Stomach smooth muscle (tissue), 2 donors: ENCODE results near the gene NLRP6.
"Not testable (repeated sequence)": the region's sequence is repeated elsewhere in the genome, so short reads cannot be mapped to it uniquely, and the experiment has no call there.

Source experiments
- H3K27ac ChIP-seq: one replicate; pipeline ENCODE4 v1.7.0; 2013; ENCODE audit warnings: mild to moderate bottlenecking, low read length, inconsistent platforms
- H3K27me3 ChIP-seq, 2 donors: one replicate each; pipeline ENCODE4 v1.7.0; 2013; ENCODE audit warnings: low read length in 2 of 2; ENCODE audit not compliant: insufficient read depth in 2 of 2, control insufficient read depth in 1 of 2
- H3K36me3 ChIP-seq, 2 donors: one replicate each; pipeline ENCODE4 v1.7.0; 2013; ENCODE audit warnings: low read length in 2 of 2; ENCODE audit not compliant: control insufficient read depth in 2 of 2, insufficient read depth in 2 of 2
- H3K4me1 ChIP-seq: one replicate; pipeline ENCODE4 v1.7.0; 2013; ENCODE audit warnings: low read length; ENCODE audit not compliant: control insufficient read depth, insufficient read depth
- H3K4me3 ChIP-seq, 2 donors: one replicate each; pipeline ENCODE4 v1.7.0; 2013; ENCODE audit warnings: low read length in 2 of 2
- H3K9ac ChIP-seq, 2 donors: one replicate each; pipeline ENCODE4 v1.7.0; 2013; ENCODE audit warnings: low read length in 2 of 2, mild to moderate bottlenecking in 1 of 2
- H3K9me3 ChIP-seq, 2 donors: one replicate each; pipeline ENCODE4 v1.7.0; 2013; ENCODE audit warnings: low read length in 2 of 2; ENCODE audit not compliant: control insufficient read depth in 2 of 2
- donor health status: healthy.
- donor health status: Pancreatic carcinoma.

NLRP6 gene

DNA sequence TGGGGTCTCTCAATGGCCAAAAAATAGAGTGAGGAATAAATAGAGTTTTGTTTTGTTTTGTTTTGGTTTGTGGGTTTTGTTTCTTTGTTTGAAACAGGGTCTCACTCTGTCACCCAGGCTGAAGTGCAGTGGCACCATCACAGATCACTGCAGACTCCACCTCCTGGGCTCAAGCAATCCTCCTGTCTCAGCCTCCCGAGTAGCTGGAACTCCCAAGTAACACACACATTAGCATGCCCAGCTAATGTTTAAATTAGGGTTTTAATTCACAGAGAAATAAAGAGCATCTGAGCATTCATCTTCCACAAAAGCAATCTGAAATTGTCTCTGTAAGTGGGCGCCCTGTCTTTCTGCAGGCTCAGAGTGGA, 51.7 kb downstream of the NLRP6 start:
- H3K27ac ChIP-seq = no peak overlapping the region
- H3K36me3 ChIP-seq = no peaks in the 10 kb centered on the region
- H3K27me3 ChIP-seq = no peaks in the 10 kb centered on the region
- H3K9ac ChIP-seq = no peak overlapping the region
- H3K4me1 ChIP-seq = peaks cover 29% of the 10 kb centered on the region
- no peak overlapping the region for H3K4me3 ChIP-seq
- H3K9me3 ChIP-seq = no peaks in the 10 kb centered on the region

DNA sequence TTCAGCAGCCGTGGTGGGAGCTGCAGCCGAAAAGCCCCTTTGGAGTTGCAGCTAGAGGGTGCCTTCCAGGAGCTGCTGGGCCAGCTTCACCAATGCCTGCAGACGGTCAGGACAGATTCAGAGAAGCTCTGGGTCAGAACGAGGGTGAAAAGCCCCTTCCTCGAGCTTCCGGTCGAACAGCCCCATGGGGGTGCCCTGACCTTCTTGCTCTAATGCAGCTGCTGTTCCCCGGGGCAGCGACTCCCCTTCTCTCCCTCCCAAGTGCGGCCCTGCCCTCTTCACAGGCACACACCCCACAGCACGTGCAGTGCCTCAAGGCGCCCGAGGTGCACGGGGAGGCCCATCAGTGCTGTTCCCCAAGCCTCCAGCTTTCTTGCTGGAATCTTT, 52.1 kb downstream of the NLRP6 start:
- Histone ChIP-seq H3K9me3 (no peaks in the 10 kb centered on the region), H3K27ac (no peak overlapping the region), H3K27me3 (no peaks in the 10 kb centered on the region), H3K9ac (no peak overlapping the region), H3K4me3 (no peak overlapping the region), H3K4me1 (peaks cover 28% of the 10 kb centered on the region), H3K36me3 (no peaks in the 10 kb centered on the region)

DNA sequence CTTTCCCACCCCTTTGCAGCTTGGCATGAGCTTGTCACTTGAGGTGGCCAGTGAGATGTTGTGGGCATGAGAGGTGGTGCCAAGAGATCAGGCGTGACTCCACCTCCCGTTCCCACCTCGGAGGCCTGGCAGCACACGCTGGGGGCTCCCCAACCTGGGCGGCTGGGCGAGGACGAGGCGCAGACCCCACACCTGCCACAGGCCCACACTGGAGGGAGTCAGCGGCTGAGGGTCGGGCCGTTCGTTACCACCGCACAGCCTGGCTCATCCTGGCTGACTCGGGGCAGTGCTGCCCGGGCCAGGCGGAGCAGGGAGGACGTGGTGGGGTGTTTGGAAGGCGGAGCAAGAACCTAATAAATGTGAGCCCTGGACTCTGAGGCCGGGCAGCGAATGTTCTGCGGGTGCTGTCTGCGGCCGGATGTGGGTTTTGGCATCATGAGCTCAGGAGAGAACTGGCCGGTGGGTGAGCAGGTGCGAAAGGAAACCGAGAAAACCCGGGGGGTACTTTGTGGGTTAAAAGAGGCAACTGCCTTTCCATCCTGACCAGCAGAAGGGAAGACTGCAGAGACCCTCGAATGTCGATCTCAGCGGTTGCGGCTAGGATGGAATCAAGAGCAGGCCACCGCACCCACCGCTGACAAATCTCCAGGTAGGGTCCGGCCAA, 52.6 kb downstream of the NLRP6 start:
- no peaks in the 10 kb centered on the region for H3K27me3 ChIP-seq
- H3K9ac ChIP-seq = no peak overlapping the region
- H3K27ac ChIP-seq = no peak overlapping the region
- no peaks in the 10 kb centered on the region for H3K9me3 ChIP-seq
- H3K4me1 ChIP-seq = peaks cover 28% of the 10 kb centered on the region
- H3K4me3 ChIP-seq = no peak overlapping the region
- H3K36me3 ChIP-seq = no peaks in the 10 kb centered on the region

DNA sequence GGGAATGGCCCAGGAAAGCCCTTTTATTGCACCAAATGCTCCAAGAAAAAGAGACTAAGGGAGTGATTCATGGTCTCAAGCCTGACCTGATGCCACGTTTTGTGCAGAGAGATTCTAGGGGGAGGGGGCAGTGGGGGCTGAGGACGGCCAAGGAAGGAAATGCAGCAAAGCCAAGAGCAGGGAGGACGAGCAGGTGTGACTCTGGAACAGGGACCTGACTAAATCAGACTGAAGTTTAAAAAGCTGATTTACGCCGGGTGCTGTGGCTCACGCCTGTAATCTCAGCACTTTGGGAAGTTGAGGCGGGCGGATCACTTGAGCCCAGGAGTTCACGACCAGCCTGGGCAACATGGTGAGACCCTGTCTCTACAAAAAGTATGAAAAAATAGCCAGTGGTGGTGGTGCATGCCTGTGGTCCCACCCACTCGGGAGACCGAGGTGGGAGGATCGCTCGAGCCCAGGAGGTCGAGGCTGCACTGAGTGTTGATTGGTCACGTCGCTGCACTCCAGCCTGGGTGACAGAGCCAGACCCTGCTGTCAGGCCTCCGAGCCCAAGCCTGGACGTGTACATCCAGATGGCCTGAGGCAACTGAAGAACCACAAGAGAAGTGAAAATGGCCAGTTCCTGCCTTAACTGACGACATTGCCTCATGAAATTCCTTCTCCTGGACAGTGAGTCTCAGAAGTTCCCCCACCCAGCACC, 53.3 kb downstream of the NLRP6 start:
- Histone ChIP-seq H3K36me3 (no peaks in the 10 kb centered on the region), H3K4me3 (no peak overlapping the region), H3K27ac (no peak overlapping the region), H3K9me3 (no peaks in the 10 kb centered on the region), H3K9ac (no peak overlapping the region), H3K4me1 (peaks cover 26% of the 10 kb centered on the region), H3K27me3 (no peaks in the 10 kb centered on the region)

DNA sequence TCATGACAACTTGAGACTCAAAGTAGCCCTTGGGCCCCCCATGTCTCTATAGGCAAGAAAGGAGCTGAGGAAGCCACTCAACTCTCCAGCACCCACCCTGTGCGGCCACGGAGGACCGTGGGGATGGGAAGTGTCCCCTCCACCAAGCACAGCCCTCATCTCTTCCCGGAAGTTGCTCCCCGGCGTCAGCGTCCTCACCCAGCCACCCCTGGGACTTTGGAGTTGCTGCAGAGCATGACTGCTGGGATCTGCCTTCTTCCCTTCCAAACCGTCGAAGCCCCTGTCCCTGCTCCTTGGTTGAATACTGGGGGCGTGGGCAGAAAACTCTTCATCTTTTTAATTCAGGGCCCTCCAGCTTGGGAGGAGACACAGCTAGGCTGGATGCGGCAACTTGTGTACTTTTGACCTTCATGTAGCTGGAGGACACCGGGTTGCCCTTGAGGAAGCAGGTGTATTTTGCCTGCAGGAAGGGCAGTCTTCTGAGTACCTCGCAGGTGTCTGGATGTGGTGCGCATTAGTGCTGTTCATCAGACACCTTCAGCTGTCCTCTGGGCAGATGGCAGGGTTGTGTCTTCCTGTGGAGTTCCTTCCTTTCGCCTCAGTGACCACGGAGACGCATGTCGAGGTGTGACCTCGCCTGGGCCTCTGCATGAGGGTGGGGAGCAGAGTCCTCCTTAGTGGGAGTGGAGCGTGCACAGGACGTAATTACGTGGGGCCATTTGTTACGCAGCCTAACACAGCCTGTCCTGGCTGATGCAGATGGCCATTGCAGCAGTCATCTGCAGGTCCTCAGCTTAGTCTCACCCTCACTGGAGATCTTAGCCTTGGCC, 54.7 kb downstream of the NLRP6 start:
- H3K4me1 ChIP-seq = peaks cover 16% of the 10 kb centered on the region
- H3K9me3 ChIP-seq = no peaks in the 10 kb centered on the region
- H3K4me3 ChIP-seq = no peak overlapping the region
- no peak overlapping the region for H3K27ac ChIP-seq
- no peaks in the 10 kb centered on the region for H3K27me3 ChIP-seq
- no peaks in the 10 kb centered on the region for H3K36me3 ChIP-seq
- no peak overlapping the region for H3K9ac ChIP-seq

DNA sequence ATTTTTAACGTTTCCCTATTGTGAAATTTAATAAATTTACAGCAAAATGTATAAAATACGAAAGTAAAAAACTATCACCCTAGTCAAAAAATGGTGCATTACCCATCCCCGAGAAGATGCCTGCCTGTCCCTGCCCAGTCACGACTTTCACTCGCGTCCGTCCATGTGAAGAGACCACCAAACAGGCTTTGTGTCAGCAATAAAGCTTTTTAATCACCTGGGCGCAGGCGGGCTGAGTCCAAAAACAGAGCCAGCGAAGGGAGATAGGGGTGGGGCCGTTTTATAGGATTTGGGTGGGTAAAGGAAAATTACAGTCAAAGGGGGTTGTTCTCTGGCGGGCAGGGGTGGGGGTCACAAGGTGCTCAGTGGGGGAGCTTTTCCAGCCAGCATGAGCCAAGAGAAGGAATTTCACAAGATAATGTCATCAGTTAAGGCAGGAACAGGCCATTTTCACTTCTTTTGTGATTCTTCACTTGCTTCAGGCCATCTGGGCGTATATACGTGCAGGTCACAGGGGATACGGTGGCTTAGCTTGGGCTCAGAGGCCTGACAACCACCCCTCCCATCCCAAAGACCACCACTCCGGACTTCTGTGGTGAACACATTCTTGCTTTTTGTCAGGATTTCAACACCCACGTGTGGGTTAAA, 55.5 kb downstream of the NLRP6 start:
- not testable (repeated sequence) for H3K4me3 ChIP-seq, H3K9ac ChIP-seq, H3K9me3 ChIP-seq, H3K27ac ChIP-seq, H3K36me3 ChIP-seq, H3K27me3 ChIP-seq
- peaks cover 16% of the 10 kb centered on the region for H3K4me1 ChIP-seq

DNA sequence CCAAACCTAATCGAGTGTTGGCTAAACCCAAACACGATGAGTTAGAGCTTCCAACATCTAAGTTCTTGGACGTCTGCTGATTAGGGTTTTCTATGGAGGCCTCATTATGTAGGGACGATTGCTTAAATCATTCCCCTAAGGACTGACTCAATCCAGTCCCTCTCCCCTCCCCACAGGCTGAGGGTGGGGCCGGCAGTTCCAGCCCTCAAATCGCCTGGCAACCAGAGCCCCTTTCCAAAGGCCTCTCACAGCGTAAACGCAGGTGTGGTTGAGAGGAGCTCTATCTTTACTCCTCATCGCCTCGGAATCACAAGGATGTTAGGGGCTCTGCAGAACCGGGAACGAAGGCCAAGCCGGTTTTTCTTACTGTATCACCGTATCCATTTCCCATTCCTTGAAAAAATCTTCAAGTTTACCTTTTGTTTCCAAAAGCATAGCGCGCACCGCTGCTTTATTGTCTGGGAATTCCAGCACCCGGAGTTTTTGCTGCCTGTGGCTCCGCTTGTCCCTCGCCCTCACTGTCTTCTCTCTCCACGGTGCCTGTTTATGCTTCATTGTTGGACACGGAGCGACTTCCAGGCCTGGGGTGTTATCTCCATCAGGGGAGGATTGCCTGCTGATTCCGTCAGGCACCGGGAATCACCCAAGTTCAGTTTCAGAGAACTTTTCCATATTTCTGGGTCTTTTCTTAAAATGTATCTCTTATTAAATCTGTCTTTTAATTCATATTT, 56.2 kb downstream of the NLRP6 start:
- H3K4me3 ChIP-seq = peak overlapping the region in 1 of 2 donors; percentile 15
- no peaks in the 10 kb centered on the region for H3K9me3 ChIP-seq
- peaks cover 0 to 2% of the 10 kb centered on the region in 2 donors for H3K27me3 ChIP-seq
- no peaks in the 10 kb centered on the region for H3K36me3 ChIP-seq
- peaks cover 16% of the 10 kb centered on the region for H3K4me1 ChIP-seq
- no peak overlapping the region for H3K9ac ChIP-seq
- no peak overlapping the region for H3K27ac ChIP-seq
